Hepatocyte (in vitro differentiated cells): ENCODE data around the gene ZNF146. TPM values are rescaled to one million over a fixed set of nuclear protein-coding genes. Genes with fewer than 3 reads are reported as not detected.

Source experiments
- DNase-seq: peaks from one replicate; pipeline ENCODE4 v3.0.0-alpha.2; 2016; ENCODE audit warnings: low spot score
- H2AFZ ChIP-seq: fragments of 200-600 bp; sonication (generic); 2 replicates; pipeline ENCODE4 v1.6.0; 2016; ENCODE audit warnings: antibody characterized with exemption, mild to moderate bottlenecking
- H3K27ac ChIP-seq: fragments of 200-600 bp; sonication (generic); 2 replicates; pipeline ENCODE4 v1.5.1; 2016; ENCODE audit warnings: mild to moderate bottlenecking
- H3K27me3 ChIP-seq: fragments of 200-600 bp; sonication (generic); 2 replicates; pipeline ENCODE4 v1.6.1; 2016
- H3K36me3 ChIP-seq: fragments of 200-600 bp; sonication (generic); replicated peaks from 2 replicates; pipeline ENCODE4 v1.5.1; 2016; ENCODE audit warnings: low read depth; ENCODE audit not compliant: insufficient read depth
- H3K4me1 ChIP-seq: fragments of 200-600 bp; sonication (generic); 2 replicates; pipeline ENCODE4 v1.5.1; 2016; ENCODE audit warnings: mild to moderate bottlenecking, moderate library complexity; ENCODE audit not compliant: insufficient read depth
- H3K4me2 ChIP-seq: fragments of 200-600 bp; sonication (generic); 2 replicates; pipeline ENCODE4 v1.6.0; 2016
- H3K4me3 ChIP-seq: fragments of 200-600 bp; sonication (generic); 2 replicates; pipeline ENCODE4 v1.5.1; 2016; ENCODE audit warnings: mild to moderate bottlenecking
- H3K79me2 ChIP-seq: fragments of 200-600 bp; sonication (generic); 2 replicates; pipeline ENCODE4 v1.6.0; 2017; ENCODE audit warnings: mild to moderate bottlenecking
- H3K9me2 ChIP-seq: fragments of 200-600 bp; sonication (generic); replicated peaks from 2 replicates; pipeline ENCODE4 v1.6.0; 2017; ENCODE audit warnings: mild to moderate bottlenecking; ENCODE audit not compliant: insufficient read depth
- H3K9me3 ChIP-seq: fragments of 200-600 bp; sonication (generic); 2 replicates; pipeline ENCODE4 v1.5.1; 2016; ENCODE audit warnings: low read depth, mild to moderate bottlenecking
- H4K20me1 ChIP-seq: fragments of 200-600 bp; sonication (generic); 2 replicates; pipeline ENCODE4 v1.6.0; 2016; ENCODE audit warnings: mild to moderate bottlenecking; ENCODE audit not compliant: insufficient read depth, poor library complexity, severe bottlenecking
- EZH2 ChIP-seq: fragments of 200-600 bp; sonication (generic); IDR thresholded peaks from 2 replicates; pipeline ENCODE4 v1.6.1; 2016; ENCODE audit warnings: antibody characterized with exemption, mild to moderate bottlenecking, borderline replicate concordance
- EZH2phosphoT487 ChIP-seq: fragments of 200-600 bp; sonication (generic); IDR thresholded peaks from one replicate; pipeline ENCODE4 v1.6.1; 2018; ENCODE audit warnings: antibody characterized with exemption, mild to moderate bottlenecking, low read depth, moderate library complexity; ENCODE audit not compliant: unreplicated experiment, severe bottlenecking
- WGBS: methylation state at CpG from one replicate; pipeline ENCODE4 v1.1.6; 2016; ENCODE audit warnings: low lambda C conversion rate; ENCODE audit errors: missing lambda C conversion rate; 5-methylcytosine and 5-hydroxymethylcytosine counted together
- polyA plus RNA-seq: library from polyadenylated mRNA; unstranded; fragments of >200 nt; fragmentation: Nextera tagmentation; extraction: Ambion mirVana; gene quantifications from 2 replicates; pipeline ENCODE4 v1.2.1, GENCODE V29; 2016
- total RNA-seq: library from RNA; depleted of rRNA; stranded (reverse); fragments of >200 nt; gene quantifications from 2 replicates; pipeline ENCODE4 v1.2.3, GENCODE V29; 2014
- TF ChIP-seq, protein P1 (sequence below): fragments of 200-600 bp; sonication (generic); IDR thresholded peaks from 2 replicates; pipeline ENCODE4 v1.5.1; 2016; ENCODE audit warnings: antibody characterized with exemption, mild to moderate bottlenecking; ENCODE audit not compliant: poor library complexity

ZNF146 gene
- total and polyA plus RNA-seq, 2 experiments from 2014 or later, result 46.4 to 106 TPM

DNA sequence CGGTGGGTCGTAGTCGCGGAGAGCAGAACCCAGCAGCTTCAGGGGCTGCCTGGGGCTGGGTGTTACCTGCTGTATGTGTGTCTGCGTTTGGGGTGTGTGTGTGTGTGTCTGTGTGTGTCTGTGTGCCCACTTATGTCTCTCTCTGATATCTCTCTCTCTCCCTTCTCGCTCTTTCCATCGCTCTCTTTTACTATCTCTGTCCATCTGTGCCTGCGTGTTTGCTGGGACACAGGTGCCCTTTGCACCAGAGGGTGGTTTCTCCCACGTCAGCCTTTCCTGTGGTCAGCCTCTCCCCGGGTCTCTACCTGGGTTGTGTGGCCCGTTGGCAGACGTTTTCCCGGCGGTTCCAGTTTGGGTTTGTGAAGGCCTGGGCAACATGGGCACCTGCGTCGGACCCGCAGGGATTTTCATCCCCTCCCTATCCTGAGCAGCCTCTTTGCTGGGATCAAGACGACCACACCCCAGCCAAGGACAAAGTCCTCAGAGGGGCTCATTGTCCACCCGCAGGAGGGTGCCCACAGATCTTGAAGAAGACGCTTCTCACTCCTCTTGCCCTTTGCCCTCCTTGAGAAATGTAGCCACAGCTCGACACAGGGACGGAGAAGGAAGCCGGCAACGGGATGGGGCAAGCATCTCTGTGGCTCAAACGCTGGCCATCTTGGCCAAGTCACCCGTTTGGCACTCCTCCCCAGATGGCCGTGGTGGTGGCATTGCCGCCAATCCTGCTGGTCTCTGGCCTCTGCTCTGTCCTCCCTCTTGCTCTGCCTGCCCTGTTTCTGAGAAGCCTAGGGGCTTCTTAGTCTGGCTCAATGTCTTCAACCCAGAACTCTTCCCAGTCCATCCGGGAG is 43.3 kb downstream of the ZNF146 start:
- no peak overlapping the region for H3K4me2 ChIP-seq
- no peaks in the 10 kb centered on the region for H4K20me1 ChIP-seq
- H3K9me2 ChIP-seq, result no peaks in the 10 kb centered on the region
- H3K9me3 ChIP-seq, result no peaks in the 10 kb centered on the region
- no peak for DNase-seq
- no peaks in the 10 kb centered on the region for H3K36me3 ChIP-seq
- no peak overlapping the region for H3K27ac ChIP-seq
- TF ChIP-seq, protein P1, sequence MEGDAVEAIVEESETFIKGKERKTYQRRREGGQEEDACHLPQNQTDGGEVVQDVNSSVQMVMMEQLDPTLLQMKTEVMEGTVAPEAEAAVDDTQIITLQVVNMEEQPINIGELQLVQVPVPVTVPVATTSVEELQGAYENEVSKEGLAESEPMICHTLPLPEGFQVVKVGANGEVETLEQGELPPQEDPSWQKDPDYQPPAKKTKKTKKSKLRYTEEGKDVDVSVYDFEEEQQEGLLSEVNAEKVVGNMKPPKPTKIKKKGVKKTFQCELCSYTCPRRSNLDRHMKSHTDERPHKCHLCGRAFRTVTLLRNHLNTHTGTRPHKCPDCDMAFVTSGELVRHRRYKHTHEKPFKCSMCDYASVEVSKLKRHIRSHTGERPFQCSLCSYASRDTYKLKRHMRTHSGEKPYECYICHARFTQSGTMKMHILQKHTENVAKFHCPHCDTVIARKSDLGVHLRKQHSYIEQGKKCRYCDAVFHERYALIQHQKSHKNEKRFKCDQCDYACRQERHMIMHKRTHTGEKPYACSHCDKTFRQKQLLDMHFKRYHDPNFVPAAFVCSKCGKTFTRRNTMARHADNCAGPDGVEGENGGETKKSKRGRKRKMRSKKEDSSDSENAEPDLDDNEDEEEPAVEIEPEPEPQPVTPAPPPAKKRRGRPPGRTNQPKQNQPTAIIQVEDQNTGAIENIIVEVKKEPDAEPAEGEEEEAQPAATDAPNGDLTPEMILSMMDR, result no peak
- TF ChIP-seq EZH2phosphoT487, result no peak
- TF ChIP-seq EZH2, result no peak
- no peak overlapping the region for H3K4me3 ChIP-seq
- 94% methylated on average over 29 of the region's 29 CpGs for WGBS
- no peaks in the 10 kb centered on the region for H3K4me1 ChIP-seq
- H3K27me3 ChIP-seq, result no peaks in the 10 kb centered on the region
- no peaks in the 10 kb centered on the region for H3K79me2 ChIP-seq
- H2AFZ ChIP-seq, result no peak overlapping the region

DNA sequence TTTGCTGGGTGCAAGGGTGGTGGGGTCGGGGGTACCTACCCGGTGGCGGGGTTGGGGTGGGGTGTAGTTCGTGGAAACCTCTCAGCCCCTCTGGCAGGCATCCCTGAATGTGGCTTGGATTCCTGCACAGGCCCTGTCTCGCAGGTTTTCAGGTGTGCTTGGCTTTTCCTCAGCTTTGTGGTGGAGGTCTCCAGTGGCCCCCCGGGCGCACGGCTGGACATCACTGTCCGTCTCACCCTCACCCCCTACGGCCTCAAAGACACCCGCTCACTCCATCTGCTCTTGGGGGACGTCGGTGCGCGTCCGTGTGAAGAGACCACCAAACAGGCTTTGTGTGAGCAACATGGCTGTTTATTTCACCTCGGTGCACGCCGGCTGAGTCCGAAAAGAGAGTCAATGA is 44.3 kb downstream of the ZNF146 start:
- Histone ChIP-seq H3K4me2 (no peak overlapping the region), H3K27ac (no peak overlapping the region), H3K79me2 (no peaks in the 10 kb centered on the region), H3K4me1 (no peaks in the 10 kb centered on the region), H4K20me1 (no peaks in the 10 kb centered on the region), H3K9me3 (no peaks in the 10 kb centered on the region), H3K36me3 (no peaks in the 10 kb centered on the region), H2AFZ (no peak overlapping the region), H3K9me2 (no peaks in the 10 kb centered on the region), H3K27me3 (no peaks in the 10 kb centered on the region), H3K4me3 (no peak overlapping the region)
- WGBS, result 96% methylated on average over 18 of the region's 20 CpGs
- no peak for DNase-seq
- no peak for TF ChIP-seq EZH2phosphoT487
- TF ChIP-seq, protein P1, result no peak
- no peak for TF ChIP-seq EZH2

DNA sequence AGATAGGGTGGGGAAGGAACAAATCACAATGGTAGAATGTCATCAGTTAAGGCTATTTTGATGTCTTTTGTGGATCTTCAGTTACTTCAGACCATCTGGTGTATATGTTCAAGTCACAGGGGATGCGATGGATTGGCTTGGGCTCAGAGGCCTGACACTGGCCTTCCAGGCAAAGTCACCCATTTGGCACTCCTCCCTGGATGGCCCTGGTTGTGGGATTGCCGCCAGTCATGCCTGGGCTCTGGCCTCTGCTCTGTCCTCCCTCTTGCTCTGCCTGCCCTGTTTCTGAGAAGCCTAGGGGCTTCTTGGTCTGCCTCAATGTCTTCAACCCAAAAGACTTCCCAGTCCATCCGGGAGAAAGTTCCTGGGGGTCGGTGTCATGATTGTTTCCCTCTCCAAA is 50.2 kb downstream of the ZNF146 start:
- TF ChIP-seq, protein P1, result no peak
- TF ChIP-seq EZH2 (no peak), EZH2phosphoT487 (no peak)

More for the DNA sequence above, 50.2 kb downstream of the ZNF146 start:
- WGBS, result 80% methylated on average over 4 of the region's 4 CpGs
- Histone ChIP-seq H3K36me3 (no peaks in the 10 kb centered on the region), H3K4me2 (no peak overlapping the region), H3K9me3 (no peaks in the 10 kb centered on the region), H3K4me1 (no peaks in the 10 kb centered on the region), H3K4me3 (no peak overlapping the region), H3K79me2 (no peaks in the 10 kb centered on the region), H4K20me1 (no peaks in the 10 kb centered on the region), H3K27ac (no peak overlapping the region), H3K9me2 (no peaks in the 10 kb centered on the region), H2AFZ (no peak overlapping the region), H3K27me3 (no peaks in the 10 kb centered on the region)
- DNase-seq, result no peak
